ENCODE data around the gene SLC30A2. TPM values are rescaled to one million over a fixed set of nuclear protein-coding genes. Genes with fewer than 3 reads are reported as not detected.

The SLC30A2 gene
- total and polyA plus RNA-seq, 2 of the 13 experiments (the other 11 are each of a cell fraction or from before 2014, with no cell fraction given), result not detected

DNA sequence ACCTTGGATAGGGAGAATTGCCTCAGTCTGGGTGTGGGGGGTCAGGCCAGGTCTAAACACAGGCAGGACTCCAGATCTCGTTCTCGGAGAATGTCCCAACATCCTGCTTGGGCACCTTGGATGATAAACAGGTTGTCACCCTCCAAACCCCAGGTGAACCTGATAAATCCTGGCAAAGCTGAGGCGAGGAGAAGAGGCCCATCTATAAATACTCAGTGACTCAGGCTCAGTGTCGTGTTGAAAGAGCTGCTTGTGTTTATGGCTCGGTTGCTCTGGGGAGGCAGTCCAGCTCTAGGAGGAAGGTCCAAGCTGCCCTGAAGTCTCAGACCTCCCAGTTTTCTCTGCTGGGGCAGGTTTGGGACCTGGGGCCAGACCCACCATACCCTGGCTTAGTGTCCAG is 37.3 kb upstream of the SLC30A2 start:
- ChIA-PET CTCF (ENCODE audit: low intra/inter-chr PET ratio, low total read pairs) (no interaction called here), POLR2A (no interaction called here)
- intact Hi-C loops (cut with micrococcal nuclease; ENCODE audit: unreplicated experiment), result no loop called here
- no peak overlapping the region for H3K4me2 ChIP-seq (ENCODE audit: low read depth, low read length)
- no TSS peak for BruUV-seq (replicated peaks)
- H3K4me1 ChIP-seq (ENCODE audit: insufficient read depth, low read length), result no peaks in the 10 kb centered on the region
- no peaks in the 10 kb centered on the region; a peak in 2 of 5 replicates for H3K27me3 ChIP-seq (ENCODE audit: control insufficient read depth in 1 of 2, insufficient read depth in 2 of 2, low read length in 2 of 2)
- DNase-seq (ENCODE audit: low spot score) (no peak), ATAC-seq (no peak), FAIRE-seq (no peak)
- no peak overlapping the region for H3K4me3 ChIP-seq (replicated peaks in 1 of 3; ENCODE audit: insufficient read depth in 1 of 3, low read depth in 2 of 3, low read length in 3 of 3)
- H4K20me1 ChIP-seq (ENCODE audit: insufficient read depth, low read length), result no peaks in the 10 kb centered on the region
- no peaks in the 10 kb centered on the region for H3K36me3 ChIP-seq (replicated peaks in 1 of 2; ENCODE audit: control insufficient read depth in 1 of 2, insufficient read depth in 2 of 2, low read length in 2 of 2)
- no peak overlapping the region for H3K9ac ChIP-seq (ENCODE audit: insufficient read depth, low read depth, low read length)
- H2AFZ ChIP-seq (ENCODE audit: low read length), result no peak overlapping the region
- H3K9me3 ChIP-seq (ENCODE audit: low read length), result no peaks in the 10 kb centered on the region
- TF ChIP-seq, protein P1, sequence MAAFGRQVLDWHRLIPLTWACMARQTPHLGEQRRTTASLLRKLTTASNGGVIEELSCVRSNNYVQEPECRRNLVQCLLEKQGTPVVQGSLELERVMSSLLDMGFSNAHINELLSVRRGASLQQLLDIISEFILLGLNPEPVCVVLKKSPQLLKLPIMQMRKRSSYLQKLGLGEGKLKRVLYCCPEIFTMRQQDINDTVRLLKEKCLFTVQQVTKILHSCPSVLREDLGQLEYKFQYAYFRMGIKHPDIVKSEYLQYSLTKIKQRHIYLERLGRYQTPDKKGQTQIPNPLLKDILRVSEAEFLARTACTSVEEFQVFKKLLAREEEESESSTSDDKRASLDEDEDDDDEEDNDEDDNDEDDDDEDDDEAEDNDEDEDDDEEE (CRISPR knock-in tag; IDR thresholded peaks at IDR 0.05), result no peak
- TF ChIP-seq ZNF343 (CRISPR knock-in tag; IDR thresholded peaks at IDR 0.05) (no peak), PHF8 (CRISPR knock-in tag; IDR thresholded peaks at IDR 0.05) (no peak), ATF7-NPFF (CRISPR knock-in tag; IDR thresholded peaks at IDR 0.05; ENCODE audit: low read depth) (no peak), MED1 (CRISPR knock-in tag; IDR thresholded peaks at IDR 0.05) (no peak), HNRNPL (IDR thresholded peaks at IDR 0.05; ENCODE audit: low read depth, low read length) (no peak), ZNF329 (CRISPR knock-in tag; IDR thresholded peaks at IDR 0.05; ENCODE audit: low read depth) (no peak), FOSL1 (CRISPR knock-in tag; IDR thresholded peaks at IDR 0.05; ENCODE audit: borderline replicate concordance) (no peak), SCMH1 (CRISPR knock-in tag; IDR thresholded peaks at IDR 0.05; ENCODE audit: borderline replicate concordance) (no peak), ZNF761 (CRISPR knock-in tag; conservative IDR thresholded peaks at IDR 0.05) (no peak), ATM (IDR thresholded peaks at IDR 0.05; ENCODE audit: borderline replicate concordance) (no peak), NFATC3 (CRISPR knock-in tag; IDR thresholded peaks at IDR 0.05) (no peak)
- in situ Hi-C loops (cut with HindIII; ENCODE audit: extremely low pct_ligation_motif_present, low pct_unique_long_range_greater_than_20kb), result no loop called here
- WGBS (ENCODE audit: low lambda C conversion rate), result 38% methylated on average over 2 of the region's 5 CpGs
- H3K79me2 ChIP-seq (ENCODE audit: insufficient read depth, low read length), result no peaks in the 10 kb centered on the region
- no peak overlapping the region for H3K27ac ChIP-seq (ENCODE audit: extremely low read length, insufficient read depth, low read length)
